ENCODE results near the gene ADGRD2. TPM values are rescaled to one million over a fixed set of nuclear protein-coding genes. Genes with fewer than 3 reads are reported as not detected.

ADGRD2 gene
- total RNA-seq, 2 donors from 2014 or later: not detected

DNA sequence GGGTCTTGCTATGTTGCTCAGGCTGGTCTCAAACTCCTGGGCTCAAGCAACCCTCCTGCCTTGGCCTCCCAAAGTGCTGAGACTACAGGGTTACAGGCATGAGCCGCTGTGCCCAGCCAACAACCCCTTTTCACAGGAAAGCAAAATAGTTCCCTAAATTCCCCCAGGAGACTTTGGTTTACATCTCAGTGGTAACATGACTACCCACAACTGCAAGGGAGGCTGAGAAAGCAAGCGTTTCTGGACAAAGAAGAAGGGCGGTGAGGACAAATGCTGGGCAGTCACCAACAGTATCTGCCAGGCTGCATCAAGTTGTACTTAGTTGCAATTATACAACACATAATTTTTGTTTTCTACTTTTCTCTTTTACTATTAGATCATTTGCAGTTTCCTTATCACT lies 7.4 kb upstream of the ADGRD2 start:
- H3K27me3 Mint-ChIP-seq (ENCODE audit: low read depth): peaks cover 34% of the 10 kb centered on the region
- DNase-seq: no peak
- no peaks in the 10 kb centered on the region for H3K36me3 Mint-ChIP-seq (ENCODE audit: insufficient read depth in 2 of 2)
- no peak for ATAC-seq (replicated peaks in 1 of 2)
- H3K9me3 Mint-ChIP-seq: no peaks in the 10 kb centered on the region
- no peaks in the 10 kb centered on the region for H3K4me1 Mint-ChIP-seq (ENCODE audit: low read depth)
- no peak overlapping the region for H3K4me3 Mint-ChIP-seq
- no peak overlapping the region for H3K27ac Mint-ChIP-seq

DNA sequence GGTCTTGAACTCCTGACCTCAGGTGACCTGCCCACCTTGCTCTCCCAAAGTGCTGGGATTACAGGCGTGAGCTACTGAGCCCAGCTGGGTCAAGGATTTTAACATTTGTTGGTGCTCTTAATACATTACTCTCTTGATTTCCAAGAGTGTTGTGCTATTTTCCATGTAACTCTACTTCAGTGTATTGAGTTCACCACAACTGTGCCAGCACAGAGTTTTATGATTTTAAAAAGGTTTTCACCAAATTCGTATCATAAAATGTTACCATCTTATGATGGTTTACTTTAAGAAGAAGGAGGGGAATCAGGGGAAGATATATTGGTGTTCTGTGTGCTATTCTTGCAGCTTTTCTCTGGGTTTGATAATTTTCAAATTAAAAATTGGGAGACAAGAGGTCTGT lies 6.6 kb upstream of the ADGRD2 start:
- Mint-ChIP-seq H3K4me3 (no peak overlapping the region), H3K4me1 (ENCODE audit: low read depth) (no peaks in the 10 kb centered on the region), H3K36me3 (ENCODE audit: insufficient read depth in 2 of 2) (no peaks in the 10 kb centered on the region), H3K27ac (no peak overlapping the region), H3K9me3 (no peaks in the 10 kb centered on the region), H3K27me3 (ENCODE audit: low read depth) (peaks cover 34% of the 10 kb centered on the region)
- no peak for DNase-seq
- no peak for ATAC-seq (replicated peaks in 1 of 2)

DNA sequence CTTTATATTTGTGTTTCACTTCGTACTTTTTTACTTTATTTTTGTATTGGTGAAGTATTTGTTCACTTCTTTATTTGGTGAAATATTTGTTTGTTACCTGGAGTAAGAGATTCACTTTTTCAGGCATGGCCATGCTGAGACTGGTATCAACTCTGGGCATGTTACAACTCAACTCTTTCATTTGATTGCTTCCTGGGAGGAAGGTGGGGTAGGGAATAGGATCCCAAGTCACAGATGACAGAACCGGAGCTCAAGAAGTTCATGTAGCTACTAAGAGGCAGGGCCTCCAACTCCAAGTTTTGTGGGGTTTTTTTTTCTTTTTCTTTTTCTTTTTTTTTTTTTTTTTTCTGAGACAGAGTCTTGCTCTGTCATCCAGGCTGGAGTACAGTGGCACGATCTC lies 6.1 kb upstream of the ADGRD2 start:
- no peaks in the 10 kb centered on the region for H3K36me3 Mint-ChIP-seq (ENCODE audit: insufficient read depth in 2 of 2)
- H3K4me3 Mint-ChIP-seq: no peak overlapping the region
- no peaks in the 10 kb centered on the region for H3K9me3 Mint-ChIP-seq
- no peaks in the 10 kb centered on the region for H3K4me1 Mint-ChIP-seq (ENCODE audit: low read depth)
- H3K27me3 Mint-ChIP-seq (ENCODE audit: low read depth): peaks cover 34% of the 10 kb centered on the region
- ATAC-seq (replicated peaks in 1 of 2) (no peak), DNase-seq (no peak)
- H3K27ac Mint-ChIP-seq: no peak overlapping the region

DNA sequence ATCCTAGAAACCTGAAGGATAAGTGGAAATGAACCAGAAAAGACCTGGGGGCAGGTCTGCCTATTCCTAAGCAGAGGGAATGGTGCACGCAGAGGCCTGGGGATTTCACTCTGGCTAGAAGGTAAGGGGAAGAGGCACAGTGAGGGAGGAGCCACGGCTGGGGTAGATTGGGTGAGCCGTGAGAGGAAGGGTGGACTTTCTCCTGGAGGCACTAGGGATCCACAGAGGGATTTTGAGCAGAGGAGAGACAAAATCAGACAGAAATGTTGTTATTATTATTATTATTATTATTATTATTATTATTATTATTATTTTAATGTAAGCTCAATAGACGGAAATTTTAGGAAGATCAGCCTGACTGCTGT lies 3.0 kb upstream of the ADGRD2 start:
- Mint-ChIP-seq H3K4me3 (no peak overlapping the region), H3K36me3 (ENCODE audit: insufficient read depth in 2 of 2) (no peaks in the 10 kb centered on the region), H3K27me3 (ENCODE audit: low read depth) (peaks cover 37% of the 10 kb centered on the region), H3K27ac (no peak overlapping the region), H3K9me3 (no peaks in the 10 kb centered on the region), H3K4me1 (ENCODE audit: low read depth) (peaks cover 4% of the 10 kb centered on the region)
- DNase-seq: no peak
- ATAC-seq (replicated peaks in 1 of 2): no peak

DNA sequence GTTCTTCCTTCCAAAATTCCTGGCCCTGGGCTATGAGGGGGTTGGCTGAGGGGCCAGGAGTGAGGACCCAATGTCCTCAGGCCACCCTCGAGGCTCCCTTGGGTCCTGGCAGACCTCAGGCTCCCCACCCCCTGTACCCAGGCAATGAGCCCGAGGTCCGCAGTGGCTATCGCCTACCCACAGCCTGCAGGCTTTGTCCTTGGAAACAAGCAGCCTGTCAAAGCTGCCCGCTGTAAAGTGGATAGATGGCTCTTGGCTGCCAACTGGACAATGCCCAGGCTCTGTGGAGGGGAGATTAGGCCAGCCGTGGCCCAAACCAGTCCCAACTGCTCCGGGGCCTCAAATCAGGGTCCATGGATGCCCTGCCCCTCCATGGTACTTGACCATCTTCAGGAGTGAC lies 2.2 kb upstream of the ADGRD2 start:
- Mint-ChIP-seq H3K4me3 (no peak overlapping the region), H3K36me3 (ENCODE audit: insufficient read depth in 2 of 2) (no peaks in the 10 kb centered on the region), H3K27ac (no peak overlapping the region), H3K9me3 (no peaks in the 10 kb centered on the region), H3K4me1 (ENCODE audit: low read depth) (peaks cover 4% of the 10 kb centered on the region), H3K27me3 (ENCODE audit: low read depth) (peaks cover 42% of the 10 kb centered on the region)
- ATAC-seq (replicated peaks in 1 of 2): no peak
- DNase-seq: no peak

DNA sequence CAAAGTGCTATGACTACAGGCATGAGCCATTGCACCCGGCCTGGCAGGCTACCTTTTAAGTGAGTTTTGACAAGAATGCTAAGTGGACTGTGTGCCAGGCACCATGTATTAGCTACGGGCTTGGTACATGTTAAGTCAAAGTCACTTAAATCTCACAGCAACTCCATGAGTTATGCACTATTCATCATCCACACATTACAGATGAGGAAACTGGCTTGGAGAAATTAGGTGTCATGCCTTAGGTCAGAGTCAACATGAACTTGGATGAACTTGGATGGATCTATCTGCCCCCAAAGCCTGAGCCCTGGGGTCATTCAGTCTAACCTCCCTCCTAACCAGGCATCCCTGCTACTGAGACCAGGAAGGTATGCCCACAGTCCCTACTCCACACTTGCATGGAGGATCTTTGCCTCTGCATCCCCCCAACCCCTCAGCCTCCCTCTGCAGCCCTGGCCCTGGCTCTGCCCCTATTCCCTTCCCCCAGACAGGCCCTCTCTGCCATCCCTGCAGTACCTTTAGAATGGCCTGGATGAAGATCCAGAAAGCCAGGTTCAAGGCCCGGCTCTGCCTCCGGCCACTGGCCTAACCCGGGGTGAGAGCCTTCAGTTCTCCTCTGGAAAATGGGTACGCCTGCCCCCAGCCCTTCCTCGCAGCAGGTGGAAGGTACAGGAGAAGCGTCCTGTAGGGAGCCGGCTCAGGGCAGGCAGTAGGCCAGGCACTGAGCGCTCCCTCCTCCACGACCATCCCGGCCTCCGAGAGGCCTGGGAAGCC lies 685 bp upstream of the ADGRD2 start:
- no peak for ATAC-seq (replicated peaks in 1 of 2)
- DNase-seq: no peak
- H3K27me3 Mint-ChIP-seq (ENCODE audit: low read depth): peaks cover 35% of the 10 kb centered on the region
- H3K4me1 Mint-ChIP-seq (ENCODE audit: low read depth): peaks cover 4% of the 10 kb centered on the region
- H3K9me3 Mint-ChIP-seq: no peaks in the 10 kb centered on the region
- no peak overlapping the region for H3K4me3 Mint-ChIP-seq
- no peaks in the 10 kb centered on the region for H3K36me3 Mint-ChIP-seq (ENCODE audit: insufficient read depth in 2 of 2)
- H3K27ac Mint-ChIP-seq: no peak overlapping the region

DNA sequence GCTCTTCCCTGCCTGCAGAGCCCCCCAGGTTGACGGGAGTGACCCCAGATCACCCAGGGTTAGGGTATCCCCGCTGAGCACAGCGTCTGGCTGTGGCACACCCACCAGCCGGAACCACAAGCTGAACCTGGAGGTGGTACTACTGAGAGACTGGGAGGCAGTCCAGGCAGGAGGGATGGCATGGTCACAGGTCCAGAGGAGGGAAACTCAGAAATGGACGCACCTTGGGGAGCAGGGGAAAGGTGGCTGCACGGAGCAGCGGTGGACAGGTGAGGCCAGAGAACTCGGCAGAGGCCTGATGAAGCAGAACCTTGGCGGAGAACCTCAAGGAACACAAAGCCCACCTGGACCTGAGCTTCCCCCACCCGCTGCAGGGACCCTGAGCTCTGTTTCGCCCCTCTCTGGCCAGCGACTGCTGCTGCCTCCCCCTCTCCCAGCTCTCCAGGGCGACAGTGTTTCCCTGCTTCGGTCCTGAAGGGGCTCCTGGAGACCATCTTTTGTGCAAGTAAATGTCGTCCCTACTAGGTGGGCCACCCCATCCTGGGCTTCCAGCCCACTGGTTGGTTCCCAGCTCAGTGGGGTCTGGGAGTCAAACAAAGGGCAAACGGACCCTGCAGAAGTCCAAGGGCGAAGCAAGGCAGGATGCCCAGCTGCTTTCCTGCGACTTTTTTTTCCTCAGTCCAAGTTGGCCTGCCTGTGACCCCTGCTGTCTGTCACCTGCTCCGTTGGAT lies 845 bp downstream of the ADGRD2 start:
- DNase-seq (no peak), ATAC-seq (replicated peaks in 1 of 2) (no peak)
- no peak overlapping the region for H3K4me3 Mint-ChIP-seq
- H3K4me1 Mint-ChIP-seq (ENCODE audit: low read depth): peaks cover 4% of the 10 kb centered on the region
- H3K27me3 Mint-ChIP-seq (ENCODE audit: low read depth): peaks cover 35% of the 10 kb centered on the region
- no peaks in the 10 kb centered on the region for H3K36me3 Mint-ChIP-seq (ENCODE audit: insufficient read depth in 2 of 2)
- no peaks in the 10 kb centered on the region for H3K9me3 Mint-ChIP-seq
- no peak overlapping the region for H3K27ac Mint-ChIP-seq

DNA sequence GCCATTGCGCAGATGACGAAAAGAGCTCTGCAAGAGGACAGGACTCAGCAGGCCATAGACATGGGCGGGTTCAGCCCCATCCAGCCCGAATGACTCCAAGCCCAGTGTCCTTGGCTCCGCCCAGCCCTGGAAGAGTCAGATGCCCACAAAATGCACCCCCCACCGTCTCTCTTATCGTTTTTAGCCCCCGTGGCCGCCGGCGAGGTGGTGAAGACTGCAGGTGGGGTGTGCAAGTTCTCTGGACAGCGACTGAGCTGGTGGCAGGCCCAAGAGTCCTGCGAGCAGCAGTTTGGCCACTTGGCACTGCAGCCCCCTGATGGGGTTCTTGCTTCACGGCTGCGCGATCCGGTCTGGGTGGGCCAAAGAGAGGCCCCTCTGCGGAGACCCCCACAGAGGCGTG lies 2.1 kb downstream of the ADGRD2 start:
- Mint-ChIP-seq H3K4me1 (ENCODE audit: low read depth) (peaks cover 4% of the 10 kb centered on the region), H3K27me3 (ENCODE audit: low read depth) (peaks cover 30% of the 10 kb centered on the region), H3K9me3 (no peaks in the 10 kb centered on the region), H3K27ac (no peak overlapping the region), H3K36me3 (ENCODE audit: insufficient read depth in 2 of 2) (no peaks in the 10 kb centered on the region), H3K4me3 (no peak overlapping the region)
- DNase-seq (no peak), ATAC-seq (replicated peaks in 1 of 2) (no peak)

DNA sequence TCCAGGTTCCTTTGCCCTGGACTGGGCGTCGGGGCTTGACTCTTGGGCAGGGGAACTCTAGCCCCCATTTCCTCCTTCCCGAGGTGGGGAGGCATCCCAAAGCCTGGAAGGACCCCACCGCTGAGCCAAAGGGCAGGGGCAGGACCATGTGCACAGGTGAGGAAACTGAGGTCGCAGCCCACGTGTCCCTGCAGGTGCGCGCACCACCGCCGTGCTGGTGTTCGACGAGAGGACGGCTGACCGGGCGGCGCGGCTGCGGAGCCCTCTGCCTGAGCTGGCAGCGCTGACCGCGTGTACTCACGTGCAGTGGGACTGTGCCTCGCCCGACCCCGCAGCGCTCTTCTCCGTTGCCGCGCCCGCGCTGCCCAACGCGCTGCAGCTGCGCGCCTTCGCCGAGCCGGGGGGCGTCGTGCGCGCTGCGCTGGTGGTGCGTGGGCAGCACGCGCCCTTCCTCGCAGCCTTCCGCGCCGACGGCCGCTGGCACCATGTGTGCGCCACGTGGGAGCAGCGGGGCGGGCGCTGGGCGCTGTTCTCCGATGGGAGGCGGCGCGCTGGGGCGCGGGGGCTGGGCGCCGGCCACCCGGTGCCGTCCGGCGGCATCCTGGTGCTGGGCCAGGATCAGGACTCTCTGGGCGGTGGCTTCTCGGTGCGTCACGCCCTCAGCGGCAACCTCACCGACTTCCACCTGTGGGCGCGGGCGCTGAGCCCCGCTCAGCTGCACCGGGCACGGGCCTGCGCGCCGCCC lies 2.8 kb downstream of the ADGRD2 start:
- H3K4me1 Mint-ChIP-seq (ENCODE audit: low read depth): peaks cover 4% of the 10 kb centered on the region
- H3K36me3 Mint-ChIP-seq (ENCODE audit: insufficient read depth in 2 of 2): no peaks in the 10 kb centered on the region
- no peak for DNase-seq
- no peaks in the 10 kb centered on the region for H3K9me3 Mint-ChIP-seq
- no peak overlapping the region for H3K27ac Mint-ChIP-seq
- no peak overlapping the region for H3K4me3 Mint-ChIP-seq
- ATAC-seq (replicated peaks in 1 of 2): no peak
- H3K27me3 Mint-ChIP-seq (ENCODE audit: low read depth): peaks cover 30% of the 10 kb centered on the region

DNA sequence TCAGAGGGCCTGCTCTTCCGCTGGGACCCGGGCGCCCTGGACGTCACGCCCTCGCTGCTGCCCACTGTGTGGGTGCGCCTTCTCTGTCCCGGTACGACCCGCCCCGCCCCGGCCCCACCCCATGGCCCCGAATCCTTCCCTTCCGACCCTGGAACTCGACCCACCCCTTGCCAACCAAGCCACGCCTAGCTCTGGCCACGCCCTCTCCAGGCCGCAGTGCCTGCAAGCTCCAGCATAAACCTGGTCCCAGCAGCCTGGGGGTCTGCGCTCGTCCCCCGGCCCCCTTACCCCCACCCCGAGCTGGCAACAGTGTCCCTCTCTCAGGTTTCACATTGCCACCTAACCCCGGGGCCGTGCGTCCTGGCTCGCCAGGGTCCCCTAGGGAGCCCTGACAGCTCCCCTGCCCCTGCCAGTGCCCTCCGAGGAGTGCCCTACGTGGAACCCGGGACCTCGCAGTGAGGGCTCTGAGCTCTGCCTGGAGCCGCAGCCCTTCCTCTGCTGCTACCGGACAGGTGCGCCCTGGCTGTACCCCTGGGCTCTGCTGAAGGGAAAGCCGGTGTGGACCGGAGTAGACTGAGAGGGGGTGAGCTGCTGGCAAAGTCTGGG lies 3.4 kb downstream of the ADGRD2 start:
- DNase-seq (no peak), ATAC-seq (replicated peaks in 1 of 2) (no peak)
- Mint-ChIP-seq H3K4me3 (no peak overlapping the region), H3K9me3 (no peaks in the 10 kb centered on the region), H3K36me3 (ENCODE audit: insufficient read depth in 2 of 2) (no peaks in the 10 kb centered on the region), H3K27ac (no peak overlapping the region), H3K4me1 (ENCODE audit: low read depth) (peaks cover 4% of the 10 kb centered on the region), H3K27me3 (ENCODE audit: low read depth) (peaks cover 30% of the 10 kb centered on the region)

DNA sequence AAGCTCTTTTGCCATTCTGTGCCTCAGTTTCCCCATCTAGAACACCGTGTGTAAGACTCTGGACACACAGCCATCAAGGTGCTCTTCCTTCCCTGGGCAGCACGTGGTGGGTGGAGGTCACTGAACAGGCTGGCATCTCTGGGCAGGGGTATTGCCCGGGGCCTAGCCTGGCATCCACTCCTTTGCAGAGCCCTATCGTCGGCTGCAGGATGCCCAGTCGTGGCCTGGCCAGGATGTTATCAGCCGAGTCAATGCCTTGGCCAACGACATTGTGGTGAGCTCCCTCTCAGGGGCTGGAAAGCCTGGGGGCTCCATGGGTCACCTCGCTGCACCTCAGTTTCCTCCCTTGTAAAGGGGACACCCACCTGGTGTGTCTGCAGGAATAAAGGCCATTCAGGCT lies 4.0 kb downstream of the ADGRD2 start:
- Mint-ChIP-seq H3K4me3 (no peak overlapping the region), H3K27me3 (ENCODE audit: low read depth) (peaks cover 30% of the 10 kb centered on the region), H3K27ac (no peak overlapping the region), H3K9me3 (no peaks in the 10 kb centered on the region), H3K36me3 (ENCODE audit: insufficient read depth in 2 of 2) (no peaks in the 10 kb centered on the region), H3K4me1 (ENCODE audit: low read depth) (peaks cover 4% of the 10 kb centered on the region)
- ATAC-seq (replicated peaks in 1 of 2) (no peak), DNase-seq (no peak)

DNA sequence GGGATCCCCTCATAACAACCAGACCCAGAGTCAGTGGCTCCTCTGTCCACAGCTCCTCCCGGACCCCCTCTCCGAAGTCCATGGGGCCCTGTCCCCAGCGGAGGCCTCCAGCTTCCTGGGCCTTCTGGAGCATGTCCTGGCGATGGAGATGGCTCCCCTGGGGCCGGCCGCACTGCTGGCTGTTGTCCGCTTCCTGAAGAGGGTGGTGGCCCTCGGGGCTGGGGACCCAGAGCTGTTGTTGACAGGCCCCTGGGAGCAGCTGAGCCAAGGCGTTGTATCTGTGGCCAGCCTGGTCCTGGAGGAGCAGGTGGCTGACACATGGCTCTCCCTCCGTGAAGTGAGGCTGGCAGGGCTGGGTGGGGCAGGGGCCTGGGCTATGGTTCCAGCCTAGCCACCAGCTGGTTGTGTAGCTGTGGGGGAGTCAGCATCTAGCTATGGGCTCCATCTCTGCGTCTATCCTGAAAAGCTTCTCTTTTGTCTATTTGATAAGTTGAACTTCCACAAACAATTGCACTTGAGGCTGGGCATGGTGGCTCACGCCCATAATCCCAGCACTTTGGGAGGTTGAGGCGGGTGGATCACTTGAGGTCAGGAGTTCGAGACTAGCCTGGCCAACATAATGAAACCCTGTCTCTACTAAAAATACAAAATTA lies 4.7 kb downstream of the ADGRD2 start:
- no peaks in the 10 kb centered on the region for H3K36me3 Mint-ChIP-seq (ENCODE audit: insufficient read depth in 2 of 2)
- no peak overlapping the region for H3K4me3 Mint-ChIP-seq
- peaks cover 4% of the 10 kb centered on the region for H3K4me1 Mint-ChIP-seq (ENCODE audit: low read depth)
- DNase-seq (no peak), ATAC-seq (replicated peaks in 1 of 2) (no peak)
- H3K27me3 Mint-ChIP-seq (ENCODE audit: low read depth): peaks cover 27% of the 10 kb centered on the region
- H3K9me3 Mint-ChIP-seq: no peaks in the 10 kb centered on the region
- no peak overlapping the region for H3K27ac Mint-ChIP-seq

DNA sequence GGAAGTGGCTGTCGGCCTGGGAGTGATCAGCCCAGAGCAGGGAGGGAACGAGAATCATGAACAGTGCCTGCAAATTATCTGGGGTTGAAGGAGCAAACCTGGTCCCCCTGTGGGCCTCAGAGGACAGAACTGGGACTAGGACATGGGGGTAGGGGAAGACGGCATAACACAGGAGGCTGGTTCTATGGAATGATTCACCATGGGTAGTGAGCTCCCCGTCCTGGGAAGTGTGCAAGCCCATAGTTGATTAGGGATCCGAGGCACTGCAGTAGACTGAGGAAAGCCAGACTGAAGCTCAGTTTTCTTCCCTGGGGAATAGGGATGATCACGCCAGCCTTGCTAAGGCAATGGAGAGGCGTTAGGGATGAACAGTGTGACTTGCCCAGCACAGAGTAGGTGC lies 5.6 kb downstream of the ADGRD2 start:
- ATAC-seq (replicated peaks in 1 of 2): no peak
- no peak overlapping the region for H3K27ac Mint-ChIP-seq

More for the DNA sequence above, 5.6 kb downstream of the ADGRD2 start:
- DNase-seq: no peak
- H3K4me3 Mint-ChIP-seq: no peak overlapping the region
- peaks cover 4% of the 10 kb centered on the region for H3K4me1 Mint-ChIP-seq (ENCODE audit: low read depth)
- no peaks in the 10 kb centered on the region for H3K9me3 Mint-ChIP-seq
- peaks cover 19% of the 10 kb centered on the region for H3K27me3 Mint-ChIP-seq (ENCODE audit: low read depth)
- no peaks in the 10 kb centered on the region for H3K36me3 Mint-ChIP-seq (ENCODE audit: insufficient read depth in 2 of 2)

Data from activated T-cell treated with anti-CD3 and anti-CD28 coated beads, Interleukin-2, amount 50 U/mL, for 72 hours (primary cell).